SW480 (cell line): ENCODE data around the gene REPS1.
"Not testable (repeated sequence)": the region's sequence is repeated elsewhere in the genome, so short reads cannot be mapped to it uniquely, and the experiment has no call there.

Experiments
- DNase-seq: peaks from one replicate; pipeline ENCODE4 v3.0.0-alpha.2; 2016; ENCODE audit warnings: low spot score

The REPS1 gene

GRCh38 chr6:138987643-138988468 lies at the start of gene REPS1:
TSS of gene REPS1 (minus strand) at chr6:138988253. CDS start at chr6:138987682, 571 bp downstream.
- peak; percentile 82 for DNase-seq

GRCh38 chr6:139037490-139037889 lies 49.4 kb upstream of the REPS1 start:
- no peak for DNase-seq

DNA sequence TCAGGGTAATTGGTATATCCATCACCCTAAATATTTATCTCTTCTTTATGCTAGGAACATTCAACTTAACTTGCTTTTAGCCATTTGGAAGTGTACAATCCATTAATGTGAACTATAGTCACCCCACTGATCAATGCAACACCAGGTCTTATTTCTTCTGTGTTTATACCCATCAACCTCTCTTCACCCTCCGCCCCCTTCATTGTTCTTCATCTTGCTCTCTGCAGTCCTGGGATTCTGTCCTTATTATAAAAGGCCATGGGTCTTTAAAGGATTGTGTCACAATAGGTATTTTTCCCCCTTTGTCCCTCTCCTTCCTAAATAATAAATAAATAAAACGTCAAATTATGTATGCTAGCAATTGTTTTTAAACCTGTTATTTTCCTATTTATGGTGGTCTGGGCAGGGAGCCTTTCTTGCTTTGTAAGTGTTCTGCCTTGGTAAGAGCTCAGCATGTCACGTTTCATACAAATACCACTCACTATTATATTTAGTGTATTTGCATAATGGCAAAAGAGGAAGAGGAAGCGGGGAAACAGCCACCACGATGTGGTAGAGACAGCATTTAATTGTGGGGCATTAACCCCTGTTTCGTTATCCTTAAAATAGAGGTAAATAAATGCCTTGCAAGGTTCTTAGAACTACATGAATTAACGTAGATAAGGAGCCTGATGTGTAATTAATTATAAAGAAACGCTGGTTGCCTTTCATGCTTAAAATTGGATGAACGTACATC lies 42.3 kb upstream of the REPS1 start:
- DNase-seq: no peak

- peak; percentile 42 for DNase-seq
Observed at GRCh38 chr6:139029470-139030227, 41.6 kb upstream of the REPS1 start.

- peak; percentile 61 for DNase-seq
Observed at GRCh38 chr6:139028658-139029469, 40.8 kb upstream of the REPS1 start, which contains the start of gene ABRACL. TSS of gene ABRACL (plus strand) at chr6:139028745. CDS start at chr6:139034161, 5,416 bp downstream.

DNA sequence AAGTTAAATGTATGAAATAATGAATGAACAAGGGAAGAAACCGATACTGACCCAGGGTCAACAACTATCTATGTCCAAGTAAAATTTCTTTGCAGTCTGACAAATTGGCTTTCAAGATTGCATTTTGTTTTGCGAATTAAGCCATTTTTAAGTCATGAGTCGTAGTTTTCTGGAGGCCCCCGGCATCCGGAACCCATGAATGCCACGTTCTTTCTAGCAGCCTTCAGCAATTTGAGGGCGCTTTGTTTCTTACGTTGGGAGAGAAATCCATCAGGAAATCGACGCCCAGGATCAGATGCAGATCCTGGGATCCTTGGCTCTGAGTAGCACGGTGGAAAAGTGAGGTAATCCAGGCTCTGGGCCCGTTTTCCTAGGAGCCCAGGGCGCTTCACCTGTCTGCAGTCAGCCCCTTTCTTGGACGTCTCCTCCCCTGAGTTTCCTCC lies 40.2 kb upstream of the REPS1 start:
- no peak for DNase-seq

DNA sequence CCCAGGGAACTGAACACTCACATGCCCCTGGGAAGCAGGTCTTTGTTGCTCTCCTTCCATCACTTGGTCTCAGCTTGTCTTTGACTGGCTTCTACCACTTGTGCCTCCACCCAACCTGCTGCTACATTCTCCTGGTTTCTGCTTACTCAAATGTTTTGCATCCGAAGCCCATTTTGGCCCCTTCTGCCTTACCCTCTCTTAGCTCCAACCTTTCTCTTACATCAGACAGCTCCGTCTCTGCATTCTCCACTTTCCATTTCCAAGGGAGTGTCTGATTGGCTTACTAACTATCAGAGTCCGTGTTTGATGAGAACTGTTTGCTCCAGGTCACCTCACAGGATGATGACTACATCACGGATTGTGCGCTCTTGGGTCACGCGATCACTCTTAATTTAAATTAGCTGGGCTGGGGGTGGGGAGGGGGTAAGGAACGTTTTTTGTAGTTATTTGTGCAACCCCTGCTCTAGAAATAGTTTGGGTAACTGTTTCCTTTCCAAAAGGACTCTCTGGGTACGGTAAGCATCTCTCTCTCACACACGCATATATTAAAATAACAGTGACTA lies 39.6 kb upstream of the REPS1 start:
- peak; percentile 72 for DNase-seq

DNA sequence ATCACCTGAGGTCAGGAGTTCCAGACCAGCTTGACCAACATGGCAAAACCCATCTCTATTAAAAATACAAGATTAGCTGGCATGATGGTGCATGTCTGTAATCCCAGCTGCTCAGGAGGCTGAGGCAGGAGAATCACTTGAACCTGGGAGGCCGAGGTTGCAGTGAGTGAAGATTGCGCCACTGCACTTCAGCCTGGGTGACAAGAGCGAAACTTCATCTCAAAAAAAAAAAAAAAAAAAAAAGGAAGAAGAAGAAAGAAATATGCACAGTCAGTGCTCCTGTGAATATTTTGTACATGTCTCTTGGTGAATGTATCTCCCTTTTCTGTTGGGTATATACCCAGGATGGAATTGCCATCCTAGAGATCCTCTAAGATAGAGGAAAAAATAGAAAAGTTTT lies 37.4 kb upstream of the REPS1 start:
- DNase-seq: not testable (repeated sequence)

DNA sequence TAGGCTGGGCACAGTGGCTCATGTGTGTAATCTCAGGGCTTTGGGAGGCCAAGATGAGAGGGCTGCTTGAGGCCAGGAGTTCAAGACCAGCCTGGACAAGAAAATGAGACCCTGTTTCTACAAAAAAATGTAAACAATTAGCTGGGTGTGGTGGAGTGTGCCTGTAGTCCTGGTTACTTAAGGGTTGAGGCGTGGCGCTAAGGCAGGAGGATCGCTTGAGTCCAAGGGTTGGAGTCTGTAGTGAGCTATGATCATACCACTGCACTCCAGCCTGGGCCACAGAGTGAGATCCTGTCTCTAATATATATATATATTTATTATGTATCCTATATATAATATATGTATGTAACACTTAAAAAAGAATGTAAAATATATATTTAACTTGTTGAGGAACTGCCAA lies 32.6 kb upstream of the REPS1 start:
- no peak for DNase-seq

- DNase-seq: no peak
Observed at GRCh38 chr6:139019722-139020121, 31.7 kb upstream of the REPS1 start.

GRCh38 chr6:139017227-139017626 lies 29.2 kb upstream of the REPS1 start:
- DNase-seq: no peak

DNA sequence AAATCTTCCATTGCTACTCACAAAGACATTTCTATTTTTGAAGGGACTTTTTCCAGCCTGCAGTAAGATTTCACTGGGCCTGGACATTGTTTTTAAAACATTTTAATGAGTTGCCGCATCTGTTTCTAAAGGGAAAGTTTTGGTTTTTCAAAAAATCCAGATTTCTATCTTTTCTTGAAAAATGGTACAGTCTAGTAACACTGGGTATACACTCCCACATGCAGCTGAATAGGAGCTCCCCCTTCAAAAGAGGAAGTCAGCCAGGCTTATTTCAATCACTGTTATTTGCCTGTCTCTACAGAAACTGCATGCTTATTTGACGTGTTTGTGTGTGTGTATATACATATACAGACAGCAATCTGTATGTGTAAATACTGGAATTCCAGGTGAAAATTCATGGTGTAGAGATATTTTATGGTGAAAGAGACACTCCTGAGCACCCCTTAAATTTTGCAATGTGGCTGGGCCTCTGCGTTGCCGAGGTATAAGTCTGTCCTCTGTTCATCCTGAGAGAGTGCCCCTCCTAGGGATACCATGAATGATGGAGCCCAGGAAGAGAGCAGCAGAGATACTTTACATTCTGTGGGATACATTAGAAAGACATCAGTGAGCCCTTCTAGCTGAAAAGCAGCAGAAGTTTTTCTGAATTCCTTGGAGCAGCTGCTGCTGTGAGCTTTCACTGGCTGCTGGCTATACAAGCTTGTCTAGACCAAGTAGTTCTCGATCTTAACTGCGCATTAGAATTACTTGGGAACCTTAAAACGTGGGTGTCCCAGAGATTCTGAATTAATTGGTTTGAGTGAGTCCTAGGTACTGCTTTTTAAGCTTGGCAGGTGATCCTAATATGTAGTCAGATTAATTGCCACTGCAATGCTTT lies 28.5 kb upstream of the REPS1 start:
- DNase-seq: no peak

- DNase-seq: no peak
Observed at GRCh38 chr6:139014945-139015344, 26.9 kb upstream of the REPS1 start.

- DNase-seq: no peak
Observed at GRCh38 chr6:139013185-139013800, 25.2 kb upstream of the REPS1 start.

- no peak for DNase-seq
Observed at GRCh38 chr6:139011980-139012379, 23.9 kb upstream of the REPS1 start.

- DNase-seq: no peak
Observed at GRCh38 chr6:139010674-139011073, 22.6 kb upstream of the REPS1 start.

DNA sequence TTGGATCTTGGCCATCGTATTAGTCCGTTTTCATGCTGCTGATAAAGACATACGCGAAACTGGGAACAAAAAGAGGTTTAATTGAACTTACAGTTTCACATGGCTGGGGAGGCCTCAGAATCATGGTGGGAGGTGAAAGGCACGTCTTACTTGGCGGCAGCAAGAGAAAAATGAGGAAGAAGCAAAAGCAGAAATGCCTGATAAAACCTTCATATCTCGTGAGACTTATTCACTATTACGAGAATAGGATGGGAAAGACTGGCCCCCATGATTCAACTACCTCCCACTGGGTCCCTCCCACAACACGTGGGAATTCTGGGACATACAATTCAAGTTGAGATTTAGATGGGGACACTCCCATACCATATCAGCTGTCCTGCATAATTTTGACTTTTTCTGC lies 20.1 kb upstream of the REPS1 start:
- DNase-seq: no peak

GRCh38 chr6:139007428-139007827 lies 19.4 kb upstream of the REPS1 start:
- no peak for DNase-seq

GRCh38 chr6:139006477-139006876 lies 18.4 kb upstream of the REPS1 start:
- DNase-seq: no peak

DNA sequence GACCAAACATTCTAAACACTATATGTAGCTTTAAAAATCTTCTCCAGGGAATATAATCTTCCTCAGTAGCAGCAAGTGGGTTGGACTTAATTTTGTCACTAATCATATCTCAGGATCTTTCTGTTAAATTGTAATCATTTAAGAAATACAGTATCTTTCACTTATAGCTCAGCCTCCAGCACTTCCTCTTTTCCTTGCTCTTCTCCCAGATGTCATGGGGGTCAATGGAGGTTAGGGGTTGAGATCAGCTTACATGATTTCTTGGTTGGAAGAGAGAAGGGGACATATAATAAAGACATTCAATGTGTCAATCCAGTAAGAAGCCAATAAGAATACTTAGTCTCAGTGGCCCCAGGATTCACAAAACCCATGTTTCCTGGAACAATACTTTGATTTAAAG lies 15.7 kb upstream of the REPS1 start:
- no peak for DNase-seq
